Brain microvascular endothelial cell (primary cell): ENCODE measurements around the gene PTGDR.
A peak's percentile ranks its signal among the peaks of the same experiment; 100 is the strongest.

Experiments used
- DNase-seq: peaks from one replicate; pipeline ENCODE4 v3.0.0-alpha.2; 2020
- H3K27ac ChIP-seq: fragments of 250-450 bp; sonication (Bioruptor Pico); 2 replicates; pipeline ENCODE4 v1.5.1; 2020; ENCODE audit warnings: mild to moderate bottlenecking, moderate library complexity
- H3K27me3 ChIP-seq: fragments of 250-450 bp; sonication (Bioruptor Pico); replicated peaks from 2 replicates; pipeline ENCODE4 v1.5.1; 2020; ENCODE audit warnings: mild to moderate bottlenecking
- H3K36me3 ChIP-seq: fragments of 250-450 bp; sonication (Bioruptor Pico); replicated peaks from 2 replicates; pipeline ENCODE4 v1.5.1; 2020; ENCODE audit warnings: mild to moderate bottlenecking
- H3K4me3 ChIP-seq: 2 replicates; pipeline ENCODE4 v1.5.1; 2011; ENCODE audit warnings: low read depth, mild to moderate bottlenecking, control low read depth, low read length, moderate library complexity
- CTCF ChIP-seq: IDR thresholded peaks from 2 replicates; pipeline ENCODE4 v1.5.1; 2011; ENCODE audit warnings: low read depth, mild to moderate bottlenecking, moderate library complexity, low read length, control low read depth, inconsistent platforms; ENCODE audit errors: missing control alignments
- in situ Hi-C: cut with HindIII; loops from 2 replicates; pipeline ENCODE4 v1.10.0; 2017; ENCODE audit warnings: low sequenced_read_pairs, low pct_ligation_motif_present

The PTGDR gene

GRCh38 chr14:52266179-52266578 is 1.3 kb upstream of the PTGDR start:
- DNase-seq: peak; percentile 80
- H3K27me3 ChIP-seq: no peaks in the 10 kb centered on the region
- peak overlapping the region; percentile 41 for H3K27ac ChIP-seq
- in situ Hi-C loops: no loop called here
- no peak overlapping the region for H3K4me3 ChIP-seq
- H3K36me3 ChIP-seq: no peaks in the 10 kb centered on the region
- no peak for TF ChIP-seq CTCF

GRCh38 chr14:52266782-52267181 is 716 bp upstream of the PTGDR start:
- in situ Hi-C loops: no loop called here
- no peak for TF ChIP-seq CTCF
- no peaks in the 10 kb centered on the region for H3K27me3 ChIP-seq
- H3K27ac ChIP-seq: peak overlapping the region; percentile 41
- peak; percentile 52 for DNase-seq
- H3K36me3 ChIP-seq: no peaks in the 10 kb centered on the region
- H3K4me3 ChIP-seq: no peak overlapping the region

GRCh38 chr14:52268279-52269061 is 972 bp downstream of the PTGDR start:
- H3K4me3 ChIP-seq: peak overlapping the region; percentile 55
- DNase-seq: no peak
- no peak for TF ChIP-seq CTCF

GRCh38 chr14:52269100-52269499 is 1.6 kb downstream of the PTGDR start:
- Histone ChIP-seq H3K27me3 (no peaks in the 10 kb centered on the region), H3K27ac (no peak overlapping the region), H3K4me3 (peak overlapping the region; percentile 55), H3K36me3 (no peaks in the 10 kb centered on the region)
- DNase-seq: no peak
- no peak for TF ChIP-seq CTCF
- in situ Hi-C loops: no loop called here

More at GRCh38 chr14:52268279-52269061, 972 bp downstream of the PTGDR start:
- no peak overlapping the region for H3K27ac ChIP-seq
- no peaks in the 10 kb centered on the region for H3K27me3 ChIP-seq
- no peaks in the 10 kb centered on the region for H3K36me3 ChIP-seq
- in situ Hi-C loops: no loop called here

GRCh38 chr14:52269982-52270381 is 2.5 kb downstream of the PTGDR start:
- no peak overlapping the region for H3K4me3 ChIP-seq
- TF ChIP-seq CTCF: no peak
- in situ Hi-C loops: no loop called here
- no peak for DNase-seq
- no peaks in the 10 kb centered on the region for H3K36me3 ChIP-seq
- no peaks in the 10 kb centered on the region for H3K27me3 ChIP-seq
- no peak overlapping the region for H3K27ac ChIP-seq

- H3K4me3 ChIP-seq: no peak overlapping the region
- no peak for DNase-seq
- TF ChIP-seq CTCF: no peak
- H3K27me3 ChIP-seq: no peaks in the 10 kb centered on the region
- H3K27ac ChIP-seq: no peak overlapping the region
- in situ Hi-C loops: no loop called here
- H3K36me3 ChIP-seq: no peaks in the 10 kb centered on the region
Measured at GRCh38 chr14:52271538-52271937, 4.0 kb downstream of the PTGDR start.
